HG03196 (cell line): ENCODE results near the gene UNC5A.

Experiments
- ATAC-seq: cut with Tn5 transposase; IDR thresholded peaks from one replicate; pipeline ENCODE4 v1.9.1; 2021; ENCODE audit not compliant: unreplicated experiment

UNC5A gene

GRCh38 chr5:176781638-176782570, 28.5 kb upstream of the UNC5A start:
- no peak for ATAC-seq

GRCh38 chr5:176784218-176785165, 25.9 kb upstream of the UNC5A start:
- no peak for ATAC-seq

GRCh38 chr5:176785184-176786145, 24.9 kb upstream of the UNC5A start:
- ATAC-seq, result no peak

GRCh38 chr5:176787676-176788075, 22.7 kb upstream of the UNC5A start:
- no peak for ATAC-seq

- ATAC-seq, result no peak
These were observed 22.3 kb upstream of the UNC5A start for GRCh38 chr5:176788091-176788490.

GRCh38 chr5:176788941-176789872, 21.2 kb upstream of the UNC5A start:
- ATAC-seq, result no peak

GRCh38 chr5:176789873-176790615, 20.3 kb upstream of the UNC5A start:
- no peak for ATAC-seq

- ATAC-seq, result no peak
These were observed 19.4 kb upstream of the UNC5A start for GRCh38 chr5:176790941-176791340.

DNA sequence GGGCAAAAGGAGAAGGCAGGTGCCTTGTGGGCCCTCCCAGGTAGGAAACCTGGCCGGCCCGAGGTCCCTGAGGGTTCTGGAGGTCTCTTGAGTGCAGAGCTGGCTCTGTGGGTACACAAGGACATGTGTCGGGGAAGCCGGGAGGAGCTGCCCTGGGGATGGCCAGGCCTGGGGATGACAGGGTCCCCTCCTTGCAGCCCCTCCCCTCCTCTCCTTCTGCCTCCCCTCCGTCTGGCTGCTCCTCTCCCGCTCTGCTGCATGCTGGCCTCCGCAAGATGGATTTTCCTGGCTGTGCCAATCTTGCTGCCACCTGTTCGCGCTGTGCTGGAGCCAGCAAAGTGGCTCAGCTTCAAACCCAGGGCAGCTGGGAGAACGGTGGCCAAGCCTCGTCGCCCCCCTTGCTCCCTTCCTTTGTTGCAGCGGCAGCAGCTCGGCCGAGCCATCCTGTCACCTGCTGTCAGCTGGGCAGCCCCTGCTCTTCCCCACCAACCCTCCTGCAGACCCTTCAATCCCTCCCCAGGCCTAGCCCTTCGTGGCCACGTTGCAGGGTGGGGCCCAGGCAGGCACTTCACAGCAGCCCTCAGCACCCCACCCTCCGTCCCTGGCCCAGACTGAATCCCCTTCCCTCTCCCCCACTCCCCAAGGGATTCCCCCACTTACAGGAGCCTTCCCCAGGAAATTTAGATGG, 17.6 kb upstream of the UNC5A start:
- no peak for ATAC-seq

DNA sequence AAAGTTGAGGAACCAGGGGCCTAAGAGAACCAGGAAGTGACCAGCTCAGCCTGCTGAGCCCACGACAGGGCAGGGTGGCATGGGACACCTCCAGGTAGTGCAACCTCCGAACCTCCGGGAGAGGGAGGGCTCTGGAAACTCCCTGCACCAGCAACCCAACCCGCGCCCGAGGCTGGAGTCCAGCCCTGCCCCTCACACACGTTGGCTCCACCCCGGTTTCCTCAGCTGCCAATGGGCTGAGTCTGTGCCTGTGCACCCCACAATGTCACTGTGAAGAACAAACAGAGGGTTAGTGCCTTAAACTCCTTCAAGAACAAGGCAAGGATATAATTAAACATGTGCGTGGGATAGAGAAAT, 17.0 kb upstream of the UNC5A start:
- ATAC-seq, result no peak

GRCh38 chr5:176793736-176794135, 16.6 kb upstream of the UNC5A start:
- ATAC-seq, result no peak

DNA sequence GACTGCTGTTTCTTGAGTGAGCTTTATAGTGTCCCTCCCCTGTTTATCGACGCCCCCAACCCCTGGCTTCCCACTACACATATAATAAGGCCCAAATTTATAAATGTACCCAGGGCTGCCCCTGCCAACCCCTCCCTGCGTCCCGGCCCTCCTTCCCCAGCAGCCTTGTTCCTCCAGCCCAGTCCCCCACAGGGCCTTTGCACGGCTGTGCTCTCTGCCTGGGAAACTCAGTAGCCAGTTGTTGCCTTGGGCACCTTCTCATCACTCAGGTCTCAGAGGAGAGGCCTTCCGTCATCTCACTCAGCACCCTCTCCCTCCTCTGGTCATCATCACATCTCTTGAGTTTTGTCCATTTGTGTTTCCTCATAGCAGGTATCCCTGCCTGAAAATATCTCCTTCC, 15.8 kb upstream of the UNC5A start:
- no peak for ATAC-seq

DNA sequence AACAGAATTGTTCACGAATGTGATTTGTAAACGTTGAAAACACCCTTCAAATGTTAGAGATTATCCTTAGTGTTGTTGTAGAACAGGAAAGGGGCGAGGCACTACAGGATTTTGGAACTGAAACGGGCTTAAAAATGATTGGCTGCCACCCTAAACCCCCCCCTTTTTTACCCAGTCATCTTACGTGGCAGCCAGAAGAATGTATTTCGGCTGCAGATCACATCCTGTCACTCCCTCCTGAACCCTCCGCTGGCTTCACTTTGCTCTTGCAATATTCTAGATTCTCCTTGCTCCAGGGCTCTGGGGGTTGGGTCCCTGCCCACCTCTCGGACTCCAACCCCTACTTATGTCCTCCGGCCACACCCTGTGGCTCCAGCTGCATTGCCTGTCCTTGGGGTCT, 13.9 kb upstream of the UNC5A start:
- no peak for ATAC-seq

DNA sequence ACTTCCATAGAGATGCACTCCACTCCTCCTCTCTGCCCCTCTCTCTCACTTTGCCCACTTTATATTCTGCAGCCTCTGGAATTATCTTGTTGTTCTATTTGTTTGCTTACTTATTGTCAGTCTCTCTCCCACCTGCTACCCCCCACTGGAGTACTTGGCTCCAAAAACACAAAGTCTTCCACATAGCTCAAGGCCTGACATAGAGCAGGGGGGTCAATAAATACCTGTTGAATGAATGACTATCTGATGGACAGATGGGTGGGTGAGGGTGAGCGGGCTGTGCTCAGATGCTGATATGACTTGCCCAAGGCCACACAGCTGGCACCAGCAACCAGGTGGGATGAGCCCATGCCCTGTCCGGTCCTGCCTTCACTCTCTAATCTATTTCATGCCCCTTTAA, 13.4 kb upstream of the UNC5A start:
- no peak for ATAC-seq

GRCh38 chr5:176797456-176798050, 12.8 kb upstream of the UNC5A start:
- no peak for ATAC-seq

DNA sequence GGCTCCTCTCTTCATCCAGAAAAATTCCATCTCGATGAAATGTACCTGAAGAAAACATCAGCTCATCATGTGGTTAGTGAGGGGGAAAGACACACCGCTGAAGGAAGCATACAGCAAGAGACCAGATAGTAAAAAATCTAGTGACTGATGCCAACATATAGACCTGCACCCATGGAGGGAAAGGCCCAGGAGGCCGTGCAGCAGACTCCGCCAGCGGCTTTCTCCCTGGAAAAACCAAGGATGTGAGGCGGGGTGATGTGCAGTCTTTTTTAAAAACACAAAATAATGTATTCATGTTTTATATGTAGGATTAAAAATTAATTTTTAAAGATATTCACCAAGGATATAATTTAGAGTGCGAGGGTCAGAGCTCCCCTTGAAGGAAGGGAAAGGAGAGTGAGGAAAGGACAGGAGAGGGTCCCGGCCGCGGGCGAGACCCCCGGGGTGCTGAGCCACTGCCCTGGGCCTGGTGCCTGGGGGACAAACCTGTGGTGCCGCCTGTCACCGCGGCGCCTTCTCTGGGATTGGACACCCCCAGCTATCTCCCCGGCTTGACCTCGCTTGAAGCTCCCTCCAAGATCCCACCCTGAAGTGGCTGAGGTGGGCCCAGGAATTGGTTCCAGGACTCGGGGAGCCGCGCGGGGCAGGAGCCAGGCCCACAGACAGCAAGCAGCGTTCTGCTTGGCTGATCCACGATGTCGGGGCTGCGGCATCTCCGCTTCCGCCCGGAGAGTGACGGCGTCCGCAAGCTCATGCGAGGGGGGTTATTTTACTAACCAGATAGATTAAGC, 12.1 kb upstream of the UNC5A start:
- ATAC-seq, result no peak

DNA sequence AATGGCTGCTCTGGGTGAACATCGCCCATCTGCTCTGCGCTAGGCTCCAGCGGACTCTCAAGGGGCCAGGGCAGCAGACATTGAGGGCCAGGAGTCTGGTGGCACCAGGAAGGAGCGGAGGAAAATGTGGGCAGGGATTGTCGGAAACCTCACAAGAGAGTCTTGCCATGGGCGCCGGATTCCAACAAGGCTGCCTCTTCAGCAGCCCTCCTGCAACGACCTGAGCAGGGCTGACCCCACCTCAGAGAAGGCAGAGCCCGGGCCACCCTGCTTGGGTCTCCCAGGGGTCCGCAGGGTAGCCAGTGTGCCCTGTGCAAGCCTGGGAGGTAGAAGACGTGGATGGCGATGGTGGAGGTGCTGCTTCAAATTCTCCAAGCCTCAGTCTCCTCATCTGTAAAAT, 11.4 kb upstream of the UNC5A start:
- ATAC-seq, result no peak
